ENCODE measurements around the gene ZBTB20.

Gene ZBTB20

GRCh38 chr3:114499976-114500375, 647.1 kb downstream of the ZBTB20 start:
- no peak for DNase-seq

GRCh38 chr3:114498539-114499370, 648.3 kb downstream of the ZBTB20 start:
- peak; percentile 74 for DNase-seq

GRCh38 chr3:114496874-114497273, 650.2 kb downstream of the ZBTB20 start:
- DNase-seq: no peak

- DNase-seq: no peak
Observed at GRCh38 chr3:114496466-114496865, 650.6 kb downstream of the ZBTB20 start.

GRCh38 chr3:114496021-114496434, 651.1 kb downstream of the ZBTB20 start:
- no peak for DNase-seq

GRCh38 chr3:114494498-114494897, 652.6 kb downstream of the ZBTB20 start:
- no peak for DNase-seq

- no peak for DNase-seq
Observed at GRCh38 chr3:114490829-114491228, 656.3 kb downstream of the ZBTB20 start.

- DNase-seq: no peak
Observed at GRCh38 chr3:114487502-114487901, 659.6 kb downstream of the ZBTB20 start.

- no peak for DNase-seq
Observed at GRCh38 chr3:114484919-114485318, 662.2 kb downstream of the ZBTB20 start.

GRCh38 chr3:114481113-114481512, 666.0 kb downstream of the ZBTB20 start:
- DNase-seq: no peak

- no peak for DNase-seq
Observed at GRCh38 chr3:114480442-114480841, 666.6 kb downstream of the ZBTB20 start.

- DNase-seq: no peak
Observed at GRCh38 chr3:114478801-114479200, 668.3 kb downstream of the ZBTB20 start.

- DNase-seq: no peak
Observed at GRCh38 chr3:114476511-114476910, 670.6 kb downstream of the ZBTB20 start.

GRCh38 chr3:114471478-114471877, 675.6 kb downstream of the ZBTB20 start:
- no peak for DNase-seq

GRCh38 chr3:114469070-114469469, 678.0 kb downstream of the ZBTB20 start:
- DNase-seq: no peak

GRCh38 chr3:114466816-114467215, 680.3 kb downstream of the ZBTB20 start:
- DNase-seq: no peak

- DNase-seq: no peak
Observed at GRCh38 chr3:114466251-114466650, 680.8 kb downstream of the ZBTB20 start.

- no peak for DNase-seq
Observed at GRCh38 chr3:114464548-114464947, 682.5 kb downstream of the ZBTB20 start.

- DNase-seq: no peak
Observed at GRCh38 chr3:114462750-114463149, 684.3 kb downstream of the ZBTB20 start.

GRCh38 chr3:114460459-114460858, 686.6 kb downstream of the ZBTB20 start:
- DNase-seq: no peak

GRCh38 chr3:114456742-114457141, 690.3 kb downstream of the ZBTB20 start:
- no peak for DNase-seq

- peak; percentile 31 for DNase-seq
Observed at GRCh38 chr3:114455432-114455831, 691.7 kb downstream of the ZBTB20 start.

- DNase-seq: peak; percentile 60
Observed at GRCh38 chr3:114454551-114455251, 692.4 kb downstream of the ZBTB20 start.

GRCh38 chr3:114453361-114453780, 693.7 kb downstream of the ZBTB20 start:
- DNase-seq: no peak

All from NCI-H82 (cell line).